ENCODE data around the gene IQGAP2. TPM values are rescaled to one million over a fixed set of nuclear protein-coding genes. Genes with fewer than 3 reads are reported as not detected.

Gene IQGAP2
- total and polyA plus RNA-seq, 9 of the 15 experiments (the other 6 are each of a cell fraction or from before 2014, with no cell fraction given), result 8.7 to 23.2 (median 17.4) TPM

GRCh38 chr5:76657683-76658311 lies 254.7 kb downstream of the IQGAP2 start (continued):
- TF ChIP-seq RERE (CRISPR knock-in tag; IDR thresholded peaks at IDR 0.05; ENCODE audit: borderline replicate concordance) (no peak), MBD2 (IDR thresholded peaks at IDR 0.05; ENCODE audit: borderline replicate concordance, low read depth) (peak; percentile 88), ZBTB12 (CRISPR knock-in tag; IDR thresholded peaks at IDR 0.05) (no peak), MYNN (IDR thresholded peaks at IDR 0.05) (peak; percentile 84; the same call in 1 of the 2 replicates), MYNN (CRISPR knock-in tag; IDR thresholded peaks at IDR 0.05) (no peak), MEIS2 (IDR thresholded peaks at IDR 0.05; ENCODE audit: partially characterized antibody) (peak; percentile 30), EGR1 (conservative IDR thresholded peaks at IDR 0.05) (peak; percentile 37; the same call in 1 of the 2 replicates), KLF10 (CRISPR knock-in tag; IDR thresholded peaks at IDR 0.05) (no peak), JUNB (CRISPR knock-in tag; conservative IDR thresholded peaks at IDR 0.05) (no peak), ZNF740 (CRISPR knock-in tag; IDR thresholded peaks at IDR 0.05) (no peak), ZNF740 (tag; IDR thresholded peaks at IDR 0.05) (no peak), ZC3H8 (IDR thresholded peaks at IDR 0.05) (0 out of 2 replicates have a peak, but pooled peaks have one; percentile 26), BRD9 (IDR thresholded peaks at IDR 0.05; ENCODE audit: low read depth, partially characterized antibody) (no peak), FOXJ3 (CRISPR knock-in tag; IDR thresholded peaks at IDR 0.05) (no peak), GATAD2B (IDR thresholded peaks at IDR 0.05; ENCODE audit: borderline replicate concordance) (peak; percentile 86), ID3 (CRISPR knock-in tag; IDR thresholded peaks at IDR 0.05) (no peak), ID3 (tag; IDR thresholded peaks at IDR 0.05) (peak; percentile 92), RFX7 (CRISPR knock-in tag; IDR thresholded peaks at IDR 0.05) (no peak), DMBX1 (CRISPR knock-in tag; IDR thresholded peaks at IDR 0.05; ENCODE audit: borderline replicate concordance) (peak; percentile 97), IRF9 (tag; IDR thresholded peaks at IDR 0.05) (no peak), ZBED1 (IDR thresholded peaks at IDR 0.05) (peak; percentile 83; the same call in 1 of the 2 replicates), NR1H2 (CRISPR knock-in tag; IDR thresholded peaks at IDR 0.05) (no peak)
